Activated CD8-positive, alpha-beta T cell treated with anti-CD3 and anti-CD28 coated beads for 36 hours (primary cell): ENCODE results near the gene CAMK4. TPM values are rescaled to one million over a fixed set of nuclear protein-coding genes. Genes with fewer than 3 reads are reported as not detected.

Source experiments
- ATAC-seq: fragments of 200-7000 bp; cut with Tn5 transposase; one replicate; pipeline ENCODE4 v1.10.0; 2021; ENCODE audit warnings: mild to moderate bottlenecking, moderate library complexity
- CTCF ChIA-PET: fragments of 350-600 bp; sonication (Branson Sonifier 250); formaldehyde crosslinking; loops from one replicate; lab custom pipeline; 2021; ENCODE audit warnings: antibody characterized with exemption; lab: Charles Lee
- POLR2A ChIA-PET: fragments of 350-600 bp; sonication (Branson Sonifier 250); formaldehyde crosslinking; loops from one replicate; lab custom pipeline; 2021; ENCODE audit warnings: antibody characterized with exemption; lab: Charles Lee
- DNase-seq: peaks from one replicate; pipeline ENCODE4 v3.0.0-alpha.2; 2020
- H3K27ac Mint-ChIP-seq: one replicate; pipeline ENCODE4 v1.8.0; 2021; ENCODE audit warnings: mild to moderate bottlenecking, mixed read lengths
- H3K27me3 Mint-ChIP-seq: one replicate; pipeline ENCODE4 v1.8.0; 2021; ENCODE audit warnings: mixed read lengths
- H3K36me3 Mint-ChIP-seq: one replicate; pipeline ENCODE4 v1.8.0; 2021; ENCODE audit warnings: low read depth, mixed read lengths
- H3K4me1 Mint-ChIP-seq: one replicate; pipeline ENCODE4 v1.8.0; 2021; ENCODE audit warnings: low read depth, mixed read lengths
- H3K4me3 Mint-ChIP-seq: one replicate; pipeline ENCODE4 v1.8.0; 2021; ENCODE audit warnings: mild to moderate bottlenecking, moderate library complexity, mixed read lengths
- H3K9me3 Mint-ChIP-seq: one replicate; pipeline ENCODE4 v1.8.0; 2021; ENCODE audit warnings: mixed read lengths
- CTCF ChIP-seq: fragments of 200-600 bp; IDR thresholded peaks from one replicate; pipeline ENCODE4 v1.8.0; 2022; ENCODE audit warnings: antibody characterized with exemption, mild to moderate bottlenecking
- intact Hi-C: fragments of 100-400 bp; cut with micrococcal nuclease; formaldehyde crosslinking; loops from one replicate; pipeline ENCODE4 v1.10.0; 2022
- total RNA-seq, 2 experiments: library from RNA; stranded (reverse); gene quantifications; one replicate each; pipeline ENCODE4 v1.2.3, GENCODE V29; 2021

The CAMK4 gene
- 10 to 100 TPM; 79.7 to 80.7 TPM for total RNA-seq

DNA sequence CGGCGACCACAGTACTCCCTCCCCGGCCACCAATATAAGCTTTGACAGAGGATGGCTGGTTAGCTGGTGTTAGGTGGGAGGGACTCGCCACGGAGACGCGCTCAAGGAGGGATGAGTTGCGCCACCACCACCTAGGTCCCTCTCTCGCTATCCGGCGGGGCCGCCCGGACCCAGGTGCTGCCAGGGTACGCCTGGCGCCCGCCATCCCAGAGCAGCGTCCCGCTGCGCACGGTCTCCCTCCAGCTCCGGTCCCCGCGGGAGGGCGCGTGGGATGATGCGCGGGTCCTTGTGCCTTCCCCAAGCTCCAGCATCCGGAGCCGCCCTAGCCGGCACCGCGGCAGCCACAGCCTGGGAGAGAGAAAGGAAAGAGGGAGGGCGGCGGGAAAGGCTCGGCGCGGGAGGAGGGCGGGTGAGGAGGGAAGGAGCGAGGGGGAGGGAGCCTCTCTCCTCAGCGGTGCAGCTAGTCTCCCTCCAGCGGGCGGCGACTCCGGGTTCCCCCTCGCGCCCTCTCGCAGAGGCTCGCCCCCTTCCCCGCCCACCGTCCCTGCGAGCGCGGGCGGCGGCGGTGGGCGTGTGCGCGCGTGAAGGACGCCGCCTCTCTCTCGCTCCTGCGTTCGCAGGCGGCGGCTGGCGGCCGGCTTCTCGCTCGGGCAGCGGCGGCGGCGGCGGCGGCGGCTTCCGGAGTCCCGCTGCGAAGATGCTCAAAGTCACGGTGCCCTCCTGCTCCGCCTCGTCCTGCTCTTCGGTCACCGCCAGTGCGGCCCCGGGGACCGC, at the start of gene CAMK4:
CAMK4 (plus strand) TSS at position 598 of the 774 bp plus-strand sequence; CDS start at position 698, 100 bp downstream.
- intact Hi-C loops: loop anchor here (1.0 kb wide), 1 partner anchor 9 kb away; no protein-coding TSS in a partner anchor
- CTCF ChIA-PET: interaction anchor here (0.8 to 5.1 kb wide), 14 partner anchors 9 to 65 kb away, joined by 3 to 70 read pairs (median 8); no protein-coding TSS in a partner anchor
- TF ChIP-seq CTCF: peak; percentile 17
- peak within 1 kb of the TSS; percentile 96 for H3K4me3 Mint-ChIP-seq
- no peaks in the 10 kb centered on the region for H3K27me3 Mint-ChIP-seq
- DNase-seq (peak; percentile 74), ATAC-seq (peak; percentile 65)
- no peaks in the 10 kb centered on the region for H3K9me3 Mint-ChIP-seq
- POLR2A ChIA-PET: interaction anchor here (0.6 to 11.6 kb wide), 19 partner anchors 9 to 259 kb away, joined by 3 to 176 read pairs (median 4); no protein-coding TSS in a partner anchor
- H3K36me3 Mint-ChIP-seq: peaks cover 23% of the 10 kb centered on the region
- peak within 1 kb of the TSS; percentile 97 for H3K27ac Mint-ChIP-seq
- peaks cover 26% of the 10 kb centered on the region for H3K4me1 Mint-ChIP-seq

DNA sequence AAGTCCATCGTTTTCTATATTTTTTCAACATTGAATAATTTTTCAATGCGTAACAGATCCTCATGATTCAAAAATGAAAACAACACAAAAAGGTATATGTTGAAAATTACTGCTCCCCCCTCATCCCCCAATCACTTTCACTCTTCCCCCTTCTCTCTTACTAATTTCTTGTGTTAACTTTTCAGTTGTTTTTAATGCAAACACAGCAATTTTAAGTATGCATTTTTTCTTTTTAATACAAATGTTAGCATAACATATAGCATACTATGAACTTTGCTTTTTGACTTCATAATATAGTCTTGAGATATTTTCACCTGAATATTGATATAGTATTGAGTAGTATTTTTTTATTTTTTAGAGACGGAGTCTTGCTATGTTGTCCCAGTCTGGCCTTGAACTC, 41.1 kb upstream of the CAMK4 start:
- Mint-ChIP-seq H3K27me3 (no peaks in the 10 kb centered on the region), H3K4me1 (no peaks in the 10 kb centered on the region), H3K9me3 (no peaks in the 10 kb centered on the region), H3K27ac (no peak overlapping the region), H3K36me3 (no peaks in the 10 kb centered on the region), H3K4me3 (no peak overlapping the region)
- no peak for TF ChIP-seq CTCF
- DNase-seq (no peak), ATAC-seq (no peak)
- ChIA-PET CTCF (interaction anchor here (0.8 kb wide), 1 partner anchor 22 kb away, joined by 4 read pairs; no protein-coding TSS in a partner anchor), POLR2A (no interaction called here)
- intact Hi-C loops: no loop called here

DNA sequence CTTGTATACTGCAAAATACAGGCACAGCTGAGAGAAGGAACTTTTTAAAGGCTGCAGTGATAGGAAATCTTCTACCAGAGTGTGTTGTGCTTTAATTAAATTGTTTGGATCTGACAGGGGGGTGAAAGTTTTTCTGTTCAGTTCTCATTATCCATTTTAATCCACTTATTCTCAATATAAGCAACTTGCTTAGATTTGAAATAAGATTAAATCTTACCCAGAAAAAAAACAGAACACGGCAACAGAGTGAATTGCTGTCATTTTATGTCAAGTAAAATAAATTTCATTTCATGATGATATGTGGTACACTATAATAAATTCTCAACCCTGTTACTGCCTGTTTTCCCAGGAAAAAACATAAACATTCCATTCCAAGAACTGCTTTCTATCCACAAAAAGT, 37.1 kb upstream of the CAMK4 start:
- H3K27ac Mint-ChIP-seq: no peak overlapping the region
- DNase-seq: no peak
- H3K4me1 Mint-ChIP-seq: no peaks in the 10 kb centered on the region
- peaks cover 5% of the 10 kb centered on the region for H3K27me3 Mint-ChIP-seq
- no peaks in the 10 kb centered on the region for H3K9me3 Mint-ChIP-seq
- intact Hi-C loops: no loop called here
- no peak for ATAC-seq
- H3K4me3 Mint-ChIP-seq: no peak overlapping the region
- H3K36me3 Mint-ChIP-seq: no peaks in the 10 kb centered on the region
- CTCF ChIA-PET: no interaction called here
- TF ChIP-seq CTCF: no peak
- POLR2A ChIA-PET: no interaction called here

GRCh38 chr5:111194053-111194452, 30.1 kb upstream of the CAMK4 start:
- Mint-ChIP-seq H3K4me1 (peaks cover 4% of the 10 kb centered on the region), H3K27me3 (peaks cover 9% of the 10 kb centered on the region), H3K9me3 (no peaks in the 10 kb centered on the region), H3K36me3 (no peaks in the 10 kb centered on the region), H3K27ac (no peak overlapping the region), H3K4me3 (no peak overlapping the region)
- POLR2A ChIA-PET: no interaction called here
- no peak for DNase-seq
- CTCF ChIA-PET: no interaction called here
- intact Hi-C loops: no loop called here
- TF ChIP-seq CTCF: no peak
- ATAC-seq: no peak

DNA sequence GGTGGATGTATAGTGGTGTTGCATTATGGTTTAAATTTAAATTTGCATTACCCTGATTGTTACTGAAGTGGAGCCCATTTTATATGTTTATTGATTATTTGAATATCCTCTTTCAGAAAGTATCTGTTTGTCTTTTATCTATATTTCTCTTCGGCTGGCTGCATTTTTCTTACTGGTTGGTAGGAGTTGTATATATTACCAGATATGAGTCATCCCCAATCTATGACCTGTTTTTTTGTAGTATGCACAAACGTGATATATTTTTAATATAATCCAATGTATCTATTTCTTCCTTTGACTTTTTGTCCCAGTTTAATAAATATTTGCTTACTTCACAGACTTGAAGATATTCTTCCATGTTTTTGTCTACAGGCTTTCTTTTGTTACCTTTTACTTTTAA, 29.3 kb upstream of the CAMK4 start:
- no peak for TF ChIP-seq CTCF
- Mint-ChIP-seq H3K27me3 (peaks cover 7% of the 10 kb centered on the region), H3K4me3 (no peak overlapping the region), H3K27ac (no peak overlapping the region), H3K4me1 (peaks cover 7% of the 10 kb centered on the region), H3K36me3 (no peaks in the 10 kb centered on the region), H3K9me3 (no peaks in the 10 kb centered on the region)
- CTCF ChIA-PET: no interaction called here
- ATAC-seq (no peak), DNase-seq (no peak)
- intact Hi-C loops: no loop called here
- POLR2A ChIA-PET: no interaction called here
